HL-60/S4 (cell line): ENCODE measurements around the gene DNAAF8.

Experiments used
- in situ Hi-C: fragments of 300-500 bp; cut with MboI; formaldehyde crosslinking; loops from 2 replicates; pipeline ENCODE4 v1.14.3; 2022; ENCODE audit warnings: low sequenced_read_pairs

Gene DNAAF8

DNA sequence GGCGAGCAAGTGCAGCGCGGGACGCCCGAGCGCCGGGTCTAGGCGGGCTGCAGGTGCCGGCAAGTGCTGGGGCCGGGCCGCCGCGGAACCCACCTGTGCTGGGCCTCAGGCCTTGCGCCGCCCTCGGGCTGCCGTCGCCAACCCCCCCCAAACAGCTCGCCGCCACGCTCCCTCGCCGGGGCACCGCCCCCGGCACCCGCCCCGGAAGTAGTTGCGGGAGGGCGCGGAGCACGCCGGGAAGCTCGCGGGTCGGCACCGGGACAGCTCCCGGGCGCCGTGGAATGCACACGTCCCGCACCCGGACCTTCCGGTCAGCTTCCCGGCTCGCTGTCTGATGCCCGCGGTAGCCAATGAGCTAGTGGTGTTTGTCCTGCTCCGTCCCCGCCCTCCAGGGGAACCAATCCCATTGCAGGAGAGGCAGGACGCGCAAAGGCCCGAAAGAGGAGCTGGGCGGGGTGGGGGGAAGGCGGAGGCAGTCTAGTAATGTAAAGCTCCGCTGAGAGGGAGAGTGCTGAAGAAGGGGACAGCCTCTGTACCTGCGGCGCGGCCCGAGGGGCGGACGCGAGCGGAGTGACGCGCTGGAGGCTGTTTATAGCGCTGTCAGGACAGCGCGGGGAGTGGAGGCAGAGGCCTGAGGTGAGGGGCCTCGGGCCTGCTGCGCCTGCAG lies at the start of gene DNAAF8, which contains the start of gene ANKS3:
Gene DNAAF8 (plus strand): TSS at position 475 of the 667 bp plus-strand sequence. CDS start 1,978 bp downstream, outside the sequence.
Gene ANKS3 (minus strand): TSS at position 209 of the 667 bp plus-strand sequence. CDS start 4,122 bp downstream, outside the sequence.
- in situ Hi-C loops: no loop called here

DNA sequence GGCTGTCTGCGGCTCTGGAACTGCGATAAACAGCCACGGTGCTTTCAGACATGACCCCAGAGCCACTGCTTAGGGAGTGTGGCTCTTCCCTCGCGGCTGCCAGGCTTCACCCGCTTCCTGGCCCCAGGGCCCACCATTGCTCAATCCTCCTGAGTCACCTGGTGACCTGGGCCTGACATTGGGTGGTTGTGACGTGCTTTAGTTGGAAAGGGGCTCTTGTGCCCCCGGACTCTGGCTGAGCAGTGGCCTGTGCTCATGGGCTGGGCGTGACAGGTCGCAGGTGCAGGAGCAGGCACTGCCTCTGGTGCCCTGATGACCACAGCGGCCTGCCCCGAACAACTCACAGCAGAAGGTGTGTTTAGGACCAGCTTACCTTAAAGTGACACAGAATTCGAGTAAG lies 49.6 kb upstream of the DNAAF8 start:
- in situ Hi-C loops: no loop called here

DNA sequence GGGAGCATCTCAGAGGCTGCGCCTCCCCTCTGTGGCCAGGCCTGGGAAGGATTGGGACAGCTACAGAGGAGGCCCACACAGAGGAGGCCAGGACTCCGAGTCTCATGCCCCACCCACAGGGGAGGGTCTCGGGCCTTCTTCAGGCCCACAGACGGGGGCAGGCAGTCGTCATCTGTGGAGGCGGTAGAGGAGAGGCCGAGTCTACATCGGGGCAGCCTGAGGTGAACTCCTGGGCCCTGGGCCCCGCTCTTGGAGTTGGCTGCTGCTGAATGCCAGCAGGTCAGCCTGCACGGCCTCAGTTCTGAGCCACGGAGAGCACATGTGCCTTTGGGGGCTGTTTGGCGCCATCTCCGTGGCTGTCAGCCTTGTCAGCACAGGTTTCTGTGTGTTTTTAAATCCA lies 49.0 kb upstream of the DNAAF8 start:
- in situ Hi-C loops: no loop called here

DNA sequence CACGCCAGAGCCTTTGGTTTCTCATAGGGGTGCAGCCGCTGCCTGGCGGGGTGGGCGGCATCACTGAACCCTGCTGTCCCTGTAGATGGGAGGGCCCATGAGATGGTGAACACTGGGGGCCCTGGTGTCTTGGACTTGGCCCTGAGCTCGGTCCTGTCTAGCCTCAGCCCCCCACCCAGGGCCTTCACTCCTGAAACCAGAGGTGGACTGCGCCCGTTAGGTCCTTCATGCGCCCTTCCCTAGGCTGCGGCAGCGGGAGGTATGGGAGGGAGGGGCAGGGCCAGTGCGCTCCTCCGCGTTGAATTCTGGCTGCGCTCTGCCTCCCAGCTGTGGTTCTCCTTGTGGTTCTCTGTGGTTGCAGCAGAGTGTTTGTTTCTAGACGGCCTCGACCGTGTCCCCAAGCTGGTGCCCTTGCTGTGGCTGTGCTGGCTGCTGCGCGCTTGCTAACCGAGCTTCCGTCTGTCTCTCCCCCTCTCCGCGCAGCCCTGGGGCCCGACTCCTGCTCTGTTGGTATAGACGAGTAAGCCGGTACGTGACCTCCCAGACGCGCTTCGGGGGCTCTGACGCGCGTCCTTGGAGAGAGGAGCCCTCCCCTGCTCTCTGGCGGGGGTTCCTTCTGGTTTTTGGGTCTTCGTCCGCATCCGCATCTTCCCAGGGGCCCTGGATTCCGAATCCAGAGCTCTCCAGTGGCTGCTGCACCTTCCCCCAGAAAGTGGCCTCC lies 48.4 kb upstream of the DNAAF8 start:
- in situ Hi-C loops: no loop called here

DNA sequence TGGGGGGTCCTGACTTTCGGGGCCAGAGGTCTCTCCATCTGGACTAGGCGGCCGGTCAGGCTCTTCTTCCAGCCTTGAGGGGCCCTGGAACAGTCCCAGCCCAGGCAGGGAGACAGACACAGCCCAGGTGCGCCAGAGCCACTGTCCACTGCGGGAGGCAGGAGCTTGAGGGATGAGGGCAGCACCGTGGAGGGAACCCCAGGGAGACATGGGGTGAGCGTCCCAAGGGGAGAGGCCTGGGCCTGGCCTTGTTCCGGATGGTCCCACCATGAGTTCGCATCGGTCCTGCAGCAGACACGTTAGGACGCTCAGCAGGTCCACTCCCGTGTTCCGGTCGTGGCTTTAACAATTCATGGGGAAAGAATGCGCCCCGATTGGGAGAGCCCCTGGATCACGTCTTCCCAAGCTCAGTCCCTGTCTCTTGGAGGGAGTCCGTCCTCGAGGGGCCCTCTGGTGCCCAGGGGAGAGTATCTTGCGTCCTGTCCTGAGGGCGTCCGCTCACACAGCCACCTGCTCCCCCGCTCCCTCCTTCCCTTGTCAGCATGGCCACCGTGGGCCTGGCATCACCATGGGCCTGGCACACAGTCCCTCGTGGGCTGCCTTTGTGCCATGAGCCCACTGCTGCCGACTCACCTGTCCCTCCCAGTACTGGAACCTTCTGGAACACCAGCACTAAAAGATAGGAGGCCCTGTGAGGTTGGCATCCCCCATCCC lies 47.7 kb upstream of the DNAAF8 start:
- in situ Hi-C loops: no loop called here

DNA sequence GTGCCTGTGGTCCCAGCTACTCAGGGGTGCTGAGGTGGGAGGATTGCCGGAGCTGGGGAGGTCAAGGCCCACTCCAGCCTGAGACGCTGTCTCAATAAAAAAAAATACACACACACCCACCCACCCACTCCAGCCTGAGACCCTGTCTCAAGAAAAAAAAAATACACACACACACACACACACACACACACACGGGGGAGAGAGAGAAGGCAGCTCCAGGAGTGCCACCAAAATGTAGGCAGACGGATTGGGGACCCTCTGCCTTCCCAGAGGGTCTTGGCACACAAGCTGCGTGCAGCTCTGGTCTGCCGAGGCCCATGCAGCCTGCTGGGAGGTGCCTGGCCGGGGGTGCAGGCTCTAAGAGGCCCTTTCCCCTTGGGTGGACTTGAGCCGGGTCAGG lies 46.9 kb upstream of the DNAAF8 start:
- in situ Hi-C loops: no loop called here

DNA sequence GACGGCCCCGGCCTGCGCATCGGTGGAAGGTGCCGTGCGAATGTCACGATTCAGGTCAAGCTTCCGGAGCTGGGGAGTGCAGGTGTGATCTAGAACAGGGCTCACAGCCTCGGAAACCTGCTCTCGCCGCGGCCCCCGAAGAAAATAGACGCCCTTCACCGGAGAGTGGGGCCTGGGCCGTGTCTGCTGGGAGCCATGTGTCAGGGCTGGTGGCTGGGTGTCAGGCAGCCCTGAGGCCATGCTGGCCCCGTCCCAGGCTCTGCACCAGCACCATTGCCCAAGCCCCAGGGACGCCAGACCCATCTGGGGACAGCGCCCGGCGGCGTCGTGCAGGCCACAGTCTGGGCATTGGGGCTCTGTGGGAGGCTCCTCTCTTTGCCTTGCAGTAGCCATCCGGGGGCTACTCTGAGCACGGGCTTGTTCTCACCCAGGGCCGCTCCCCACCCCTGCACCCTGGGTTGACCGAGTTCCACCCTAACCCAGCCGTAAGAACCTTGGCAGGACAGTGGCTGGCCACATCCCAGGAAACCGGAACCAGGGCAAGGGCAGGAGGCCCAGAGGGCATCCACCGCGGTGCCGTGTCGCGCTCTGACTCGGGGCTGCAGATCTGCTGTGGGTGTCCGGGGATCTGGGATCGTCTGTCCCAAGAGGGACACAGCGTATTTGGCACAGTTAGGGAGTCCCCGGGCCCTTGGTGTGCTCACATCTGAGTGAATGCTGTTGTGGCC lies 46.2 kb upstream of the DNAAF8 start:
- in situ Hi-C loops: no loop called here

DNA sequence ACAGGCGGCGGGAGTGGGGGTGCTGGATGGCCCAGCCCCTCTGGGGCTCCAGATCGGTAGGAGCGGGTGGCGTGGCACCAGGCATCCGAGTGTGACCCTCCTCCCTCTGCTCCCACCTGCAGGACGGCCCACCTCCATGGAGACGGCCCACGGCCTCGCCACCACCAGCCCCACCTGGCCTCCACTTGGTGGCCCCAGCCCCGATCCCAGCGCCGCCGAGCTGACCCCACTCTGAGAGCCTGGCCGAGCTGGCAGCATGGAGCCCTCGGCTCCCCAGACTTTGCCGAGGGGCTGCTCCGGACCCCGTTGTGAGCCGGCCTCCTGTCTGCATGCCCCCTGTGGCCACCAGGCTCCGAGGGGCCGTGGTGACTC lies 45.7 kb upstream of the DNAAF8 start:
- in situ Hi-C loops: no loop called here

DNA sequence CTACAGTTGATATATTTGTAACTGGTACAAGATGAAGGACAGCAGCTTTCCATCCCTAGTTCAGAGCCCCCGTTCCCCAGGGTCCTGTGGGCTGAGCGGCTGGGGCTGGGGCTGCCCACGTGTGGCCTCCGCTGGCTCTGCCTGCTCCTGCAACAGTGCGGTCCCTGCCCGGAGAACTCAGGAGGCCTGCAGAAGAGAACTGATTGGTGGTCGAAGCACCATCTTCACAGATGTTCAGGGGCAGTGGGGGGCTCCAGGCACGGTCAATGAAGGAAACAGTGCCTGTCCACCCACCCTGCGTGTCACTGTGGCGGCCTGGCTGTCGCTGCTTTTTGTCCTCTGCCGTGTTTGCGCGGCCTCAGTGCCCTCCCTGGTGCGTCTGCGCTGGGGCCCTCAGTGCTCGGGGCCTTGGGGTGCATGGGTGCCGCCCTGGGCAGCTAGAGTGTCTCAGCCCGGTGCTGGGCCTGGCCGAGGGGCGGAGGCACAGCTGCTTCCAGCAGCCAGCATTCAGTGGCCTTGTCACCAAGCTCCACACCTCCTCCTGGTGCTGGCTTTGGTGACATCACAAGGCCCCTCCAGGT lies 45.2 kb upstream of the DNAAF8 start:
- in situ Hi-C loops: no loop called here

DNA sequence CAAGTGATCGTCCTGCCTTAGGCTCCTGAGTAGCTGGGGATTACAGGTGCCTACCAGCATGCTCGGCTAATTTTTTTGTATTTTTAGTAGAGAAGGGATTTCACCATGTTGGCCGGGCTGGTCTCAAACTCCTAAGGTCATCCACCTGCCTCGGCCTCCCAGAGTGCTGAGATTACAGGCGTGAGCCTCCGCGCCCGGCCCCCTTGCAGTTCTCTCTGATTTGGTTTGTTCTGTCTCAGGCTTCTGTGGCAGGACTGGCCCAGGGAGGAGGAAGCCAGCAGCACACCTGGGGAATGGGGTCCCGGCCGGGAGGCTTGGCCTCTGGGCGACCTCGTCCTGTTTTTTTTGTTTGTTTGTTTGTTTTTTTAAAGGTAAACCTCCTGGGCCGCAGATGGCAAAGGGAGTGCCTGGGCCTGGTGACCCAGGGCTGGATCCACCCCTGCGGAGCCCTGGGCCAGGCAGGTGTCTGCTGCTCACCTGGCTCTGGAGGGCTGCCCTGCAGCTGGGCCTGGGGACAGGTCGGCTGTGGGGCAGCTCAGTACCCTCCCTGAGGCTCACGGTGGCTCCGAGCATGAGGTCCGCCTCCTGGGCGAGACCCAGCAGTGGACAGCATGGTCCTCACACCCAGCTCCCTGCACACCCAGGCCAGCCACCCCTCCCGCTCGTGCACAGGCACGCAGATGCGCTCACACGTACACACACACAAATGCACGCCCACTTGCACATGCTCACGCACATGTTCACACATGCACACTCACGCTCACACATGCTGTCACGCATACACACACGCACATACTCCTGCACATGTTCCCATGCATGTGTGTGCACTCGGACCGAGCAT lies 44.3 kb upstream of the DNAAF8 start:
- in situ Hi-C loops: no loop called here

DNA sequence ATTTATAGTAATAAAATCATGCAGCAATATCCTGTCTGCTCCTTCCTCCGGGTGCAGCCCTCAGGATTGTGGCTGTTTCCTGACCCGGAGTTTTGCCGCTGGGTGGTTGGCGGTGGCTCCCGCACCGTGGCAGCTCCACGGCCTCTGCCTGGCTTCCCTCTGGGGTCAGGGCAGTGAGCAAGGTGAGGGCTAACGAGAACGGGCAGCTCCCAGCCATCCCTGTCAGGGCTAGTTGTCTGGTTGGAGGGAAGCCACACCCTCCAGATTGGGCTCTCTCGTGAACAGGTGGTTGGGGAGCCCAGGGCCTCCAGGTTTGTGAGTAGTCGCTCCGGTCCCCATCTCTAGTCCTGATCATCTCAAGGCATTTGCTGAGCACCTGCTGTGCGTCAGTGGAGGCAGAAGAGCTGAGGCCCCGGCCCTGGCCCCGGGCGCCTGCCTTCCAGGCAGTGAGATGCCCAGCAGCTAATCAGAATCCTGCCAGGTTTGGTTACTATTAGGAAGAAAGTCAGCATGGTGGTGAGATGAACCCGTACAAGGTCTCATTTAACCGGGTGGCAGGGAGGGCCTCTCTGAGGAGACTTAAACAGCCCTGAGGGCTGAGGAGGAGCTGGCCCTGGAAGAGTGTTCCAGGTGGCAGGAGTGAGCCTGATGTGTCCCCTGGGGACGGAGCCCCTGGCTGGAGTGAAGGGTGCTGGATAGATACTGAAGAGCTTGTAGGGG lies 43.2 kb upstream of the DNAAF8 start:
- in situ Hi-C loops: no loop called here

DNA sequence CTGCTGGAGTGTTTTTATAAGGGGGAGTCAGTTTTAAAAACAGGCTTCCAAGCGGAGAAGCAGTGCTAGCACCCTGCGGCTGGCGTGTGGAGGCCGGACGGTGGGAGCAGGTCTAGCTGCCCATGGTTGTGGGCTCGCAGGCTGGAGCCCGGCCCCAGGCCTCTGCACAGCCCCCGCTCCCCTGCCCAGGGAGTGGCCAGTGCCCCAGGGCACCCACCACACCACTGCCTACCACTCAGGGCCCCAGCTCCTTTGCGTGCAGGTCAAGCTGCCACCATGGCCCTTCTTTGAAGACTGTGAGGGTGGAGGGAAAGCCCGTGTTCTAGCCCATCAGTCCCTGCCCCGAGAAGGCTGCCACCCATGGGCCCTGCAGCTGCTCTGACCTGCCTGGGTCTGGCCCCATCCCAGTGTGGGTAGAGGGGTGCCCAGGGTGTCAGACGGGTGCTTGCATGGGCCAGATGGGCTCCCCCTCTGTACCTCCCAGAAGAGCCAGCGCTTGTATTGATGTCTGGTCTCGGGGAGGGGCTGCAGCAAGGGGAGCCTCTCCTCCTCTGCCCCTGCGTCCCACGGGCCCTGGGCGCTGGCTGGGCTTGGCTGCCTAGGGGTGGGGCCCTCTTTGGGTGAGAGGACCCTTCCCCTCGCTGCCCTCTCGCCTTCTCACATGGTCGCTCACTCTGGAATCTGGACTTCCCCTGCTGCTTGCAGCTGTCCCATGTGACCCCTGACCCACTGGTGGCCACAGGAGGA lies 42.5 kb upstream of the DNAAF8 start:
- in situ Hi-C loops: no loop called here

DNA sequence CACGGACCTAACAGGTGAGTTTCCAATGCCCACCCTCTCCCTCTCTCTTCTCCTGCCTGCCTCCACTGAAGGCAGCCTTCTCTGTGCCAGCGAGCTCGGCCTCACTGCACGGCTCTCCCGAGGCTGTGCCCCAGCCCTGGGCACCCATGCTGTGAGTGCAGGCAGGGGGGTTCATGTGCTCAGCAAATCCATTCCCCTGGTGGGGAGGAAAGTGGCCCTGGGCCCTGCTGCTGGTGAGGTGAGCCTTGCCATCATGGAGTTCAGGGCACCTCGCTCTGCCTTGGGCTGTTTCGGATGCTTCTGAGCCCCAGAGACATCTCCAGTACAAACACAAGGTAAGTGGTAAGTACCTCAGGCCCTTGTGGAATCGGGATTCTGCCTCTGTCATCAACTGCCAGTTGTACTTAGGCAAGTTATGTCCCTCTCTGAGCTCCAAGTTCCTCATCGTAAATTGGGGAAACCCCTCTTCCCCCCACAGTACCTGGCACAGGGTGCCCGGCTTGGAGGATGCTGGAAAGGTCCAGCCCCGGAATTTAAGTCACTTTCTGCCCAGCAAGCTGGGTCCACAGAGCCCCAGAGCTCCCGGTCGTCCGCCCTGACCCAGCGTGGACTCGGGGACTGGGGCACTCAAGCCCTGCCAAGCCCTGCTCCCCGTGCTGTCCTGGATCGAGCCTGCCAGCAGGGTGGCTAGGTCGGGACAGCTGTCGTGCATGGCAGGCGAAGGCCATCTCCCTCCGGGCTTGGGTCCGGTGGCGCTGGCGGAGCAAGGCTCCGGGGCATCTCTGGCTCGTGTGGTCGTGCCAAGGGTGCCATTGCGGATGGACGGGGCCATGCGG lies 41.7 kb upstream of the DNAAF8 start:
- in situ Hi-C loops: no loop called here

DNA sequence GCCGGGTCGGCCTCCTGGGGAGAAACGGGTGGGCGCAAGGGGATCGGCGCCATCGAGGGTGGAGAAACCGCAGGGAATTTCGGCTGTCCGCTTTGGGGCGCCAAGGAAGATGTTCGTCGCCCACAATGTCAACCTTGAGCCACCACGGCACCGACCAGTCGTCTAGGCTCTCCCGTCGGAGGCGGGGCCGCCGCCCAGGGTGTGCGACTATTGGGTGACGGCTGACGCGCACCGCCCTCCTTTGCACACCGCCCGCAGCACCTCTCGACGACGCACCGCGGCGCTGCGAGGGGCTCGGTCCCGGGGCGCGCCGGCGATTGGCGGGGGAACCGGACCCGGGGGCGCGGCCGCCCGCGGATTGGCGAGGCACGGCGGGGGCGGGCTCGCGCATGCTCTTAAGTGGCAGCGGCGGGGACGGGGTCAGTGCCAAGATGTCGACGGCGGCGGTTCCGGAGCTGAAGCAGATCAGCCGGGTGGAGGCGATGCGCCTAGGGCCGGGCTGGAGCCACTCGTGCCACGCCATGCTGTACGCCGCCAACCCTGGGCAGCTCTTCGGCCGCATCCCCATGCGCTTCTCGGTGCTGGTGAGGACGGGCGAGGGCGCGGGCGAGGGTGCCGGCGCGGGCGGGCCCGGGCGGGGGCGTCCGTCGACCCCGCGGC lies 40.9 kb upstream of the DNAAF8 start, which contains the start of gene NUDT16L1:
Gene NUDT16L1 (plus strand): TSS at position 267 of the 660 bp plus-strand sequence. CDS start 165 bp downstream, at position 432.
- in situ Hi-C loops: no loop called here

DNA sequence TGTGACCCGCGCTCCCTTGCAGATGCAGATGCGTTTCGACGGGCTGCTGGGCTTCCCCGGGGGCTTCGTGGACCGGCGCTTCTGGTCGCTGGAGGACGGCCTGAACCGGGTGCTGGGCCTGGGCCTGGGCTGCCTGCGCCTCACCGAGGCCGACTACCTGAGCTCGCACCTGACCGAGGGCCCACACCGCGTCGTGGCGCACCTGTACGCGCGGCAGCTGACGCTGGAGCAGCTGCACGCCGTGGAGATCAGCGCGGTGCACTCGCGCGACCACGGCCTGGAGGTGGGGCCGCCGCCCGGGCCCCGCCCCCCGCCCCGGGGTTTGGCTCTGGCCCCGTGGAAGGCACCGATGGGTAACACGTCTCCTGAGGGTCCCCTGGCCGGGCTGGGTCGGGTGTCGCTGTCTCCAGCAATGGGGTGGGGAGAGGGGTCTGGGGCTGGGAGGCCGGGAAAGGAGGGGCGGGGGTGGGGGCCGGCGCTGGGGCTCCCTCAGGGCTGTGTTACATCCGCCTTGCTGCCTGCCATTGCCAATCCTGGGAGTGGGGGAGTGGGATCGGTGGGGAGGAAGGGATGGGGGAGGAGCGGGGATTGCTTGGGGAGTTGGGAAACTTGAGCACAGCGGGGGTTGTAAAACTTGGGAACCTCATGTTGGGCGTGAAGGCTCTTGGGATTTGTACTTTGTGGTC lies 40.2 kb upstream of the DNAAF8 start:
- in situ Hi-C loops: no loop called here

DNA sequence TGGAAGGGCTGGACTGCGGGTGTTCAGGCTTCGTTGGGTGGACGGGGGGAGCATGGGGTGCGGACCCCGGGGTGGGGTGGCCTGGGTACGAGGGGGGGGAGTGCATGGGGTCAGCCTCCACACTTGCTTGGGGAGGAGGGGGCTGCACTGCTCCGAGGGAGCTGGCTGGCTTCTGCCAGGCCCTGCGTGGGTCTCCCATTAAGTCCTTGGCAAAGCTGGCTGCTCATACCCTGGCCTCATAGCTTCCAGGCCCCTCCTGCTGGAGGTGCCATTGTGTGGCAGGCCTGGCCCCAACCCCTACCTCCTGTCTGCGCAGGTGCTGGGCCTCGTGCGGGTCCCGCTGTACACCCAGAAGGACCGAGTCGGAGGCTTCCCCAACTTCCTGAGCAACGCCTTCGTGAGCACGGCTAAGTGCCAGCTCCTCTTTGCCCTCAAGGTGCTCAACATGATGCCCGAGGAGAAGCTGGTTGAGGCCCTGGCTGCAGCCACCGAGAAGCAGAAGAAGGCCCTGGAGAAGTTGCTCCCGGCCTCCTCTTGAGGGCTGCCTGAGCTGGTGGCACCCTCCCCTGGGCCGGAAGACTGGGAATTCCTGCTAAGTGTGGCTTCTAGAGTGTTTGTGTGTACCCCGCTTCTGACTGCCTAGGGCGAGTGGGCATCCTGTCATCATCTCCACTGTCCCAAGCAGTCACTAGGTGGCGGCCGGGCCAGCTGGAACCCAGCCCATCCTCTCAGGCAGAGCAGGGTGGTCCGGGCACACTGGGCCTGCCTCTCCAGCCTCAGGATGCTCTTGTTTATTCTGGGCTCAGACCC lies 39.5 kb upstream of the DNAAF8 start:
- in situ Hi-C loops: no loop called here
